ENCODE data around the gene SCN8A. TPM values are rescaled to one million over a fixed set of nuclear protein-coding genes. Genes with fewer than 3 reads are reported as not detected.

The SCN8A gene
- total RNA-seq, 1 donor from 2014 or later: 2.7 TPM

GRCh38 chr12:51620448-51620847 lies 29.4 kb downstream of the SCN8A start:
- Mint-ChIP-seq H3K9me3 (peaks cover 8% of the 10 kb centered on the region), H3K27ac (no peak overlapping the region), H3K27me3 (ENCODE audit: low read depth) (peaks cover 1% of the 10 kb centered on the region), H3K36me3 (peaks cover 1% of the 10 kb centered on the region), H3K4me3 (no peak overlapping the region), H3K4me1 (no peaks in the 10 kb centered on the region)
- DNase-seq (ENCODE audit: low spot score in 2 of 2, unreplicated experiment in 2 of 2): no peak
- TF ChIP-seq CTCF (IDR thresholded peaks at IDR 0.05; ENCODE audit: unreplicated experiment): no peak

GRCh38 chr12:51621156-51621922 lies 30.3 kb downstream of the SCN8A start:
- Mint-ChIP-seq H3K27ac (no peak overlapping the region), H3K9me3 (peaks cover 8% of the 10 kb centered on the region), H3K36me3 (peaks cover 1% of the 10 kb centered on the region), H3K4me1 (no peaks in the 10 kb centered on the region), H3K27me3 (ENCODE audit: low read depth) (peaks cover 3% of the 10 kb centered on the region), H3K4me3 (no peak overlapping the region)
- TF ChIP-seq CTCF (IDR thresholded peaks at IDR 0.05; ENCODE audit: unreplicated experiment): no peak
- DNase-seq (ENCODE audit: low spot score in 2 of 2, unreplicated experiment in 2 of 2): no peak

GRCh38 chr12:51622564-51622963 lies 31.5 kb downstream of the SCN8A start:
- H3K36me3 Mint-ChIP-seq: no peaks in the 10 kb centered on the region
- no peak overlapping the region for H3K4me3 Mint-ChIP-seq
- H3K27me3 Mint-ChIP-seq (ENCODE audit: low read depth): peaks cover 2% of the 10 kb centered on the region
- DNase-seq (ENCODE audit: low spot score in 2 of 2, unreplicated experiment in 2 of 2): no peak
- no peak for TF ChIP-seq CTCF (IDR thresholded peaks at IDR 0.05; ENCODE audit: unreplicated experiment)
- no peaks in the 10 kb centered on the region for H3K9me3 Mint-ChIP-seq
- H3K27ac Mint-ChIP-seq: no peak overlapping the region
- no peaks in the 10 kb centered on the region for H3K4me1 Mint-ChIP-seq

- no peak overlapping the region for H3K27ac Mint-ChIP-seq
- TF ChIP-seq CTCF (IDR thresholded peaks at IDR 0.05; ENCODE audit: unreplicated experiment): no peak
- DNase-seq (ENCODE audit: low spot score in 2 of 2, unreplicated experiment in 2 of 2): no peak
- no peaks in the 10 kb centered on the region for H3K36me3 Mint-ChIP-seq
- peaks cover 6% of the 10 kb centered on the region for H3K27me3 Mint-ChIP-seq (ENCODE audit: low read depth)
- H3K9me3 Mint-ChIP-seq: no peaks in the 10 kb centered on the region
- H3K4me1 Mint-ChIP-seq: no peaks in the 10 kb centered on the region
- no peak overlapping the region for H3K4me3 Mint-ChIP-seq
These were observed 34.3 kb downstream of the SCN8A start for GRCh38 chr12:51625370-51625769.

GRCh38 chr12:51626115-51626514 lies 35.1 kb downstream of the SCN8A start:
- H3K27me3 Mint-ChIP-seq (ENCODE audit: low read depth): peaks cover 11% of the 10 kb centered on the region

More at GRCh38 chr12:51626115-51626514, 35.1 kb downstream of the SCN8A start:
- no peak for TF ChIP-seq CTCF (IDR thresholded peaks at IDR 0.05; ENCODE audit: unreplicated experiment)
- Mint-ChIP-seq H3K27ac (no peak overlapping the region), H3K36me3 (no peaks in the 10 kb centered on the region), H3K4me3 (no peak overlapping the region), H3K4me1 (no peaks in the 10 kb centered on the region), H3K9me3 (no peaks in the 10 kb centered on the region)
- DNase-seq (ENCODE audit: low spot score in 2 of 2, unreplicated experiment in 2 of 2): no peak
